Large intestine (tissue), 3 donors: ENCODE measurements around the gene TRIO. TPM values are rescaled to one million over a fixed set of nuclear protein-coding genes. Genes with fewer than 3 reads are reported as not detected.

Experiments used
- DNase-seq, 2 donors: peaks; one replicate each; pipeline versions ENCODE4 v3.0.0 to v3.0.0-alpha.2; 2013
- H3K27ac ChIP-seq: one replicate; pipeline ENCODE4 v1.5.1; 2013; ENCODE audit warnings: low read length
- H3K27me3 ChIP-seq: 2 replicates; pipeline ENCODE4 v1.6.1; 2013; ENCODE audit warnings: low read length; ENCODE audit not compliant: control insufficient read depth, insufficient read depth
- H3K36me3 ChIP-seq: 2 replicates; pipeline ENCODE4 v1.6.1; 2013; ENCODE audit warnings: low read length; ENCODE audit not compliant: control insufficient read depth, insufficient read depth
- H3K4me1 ChIP-seq: one replicate; pipeline ENCODE4 v1.6.1; 2013; ENCODE audit warnings: low read length; ENCODE audit not compliant: control insufficient read depth, insufficient read depth
- H3K4me3 ChIP-seq: one replicate; pipeline ENCODE4 v1.5.1; 2013; ENCODE audit warnings: low read length
- H3K9me3 ChIP-seq: one replicate; pipeline ENCODE4 v1.6.1; 2013; ENCODE audit warnings: mild to moderate bottlenecking, low read depth, low read length, moderate library complexity; ENCODE audit not compliant: control insufficient read depth
- WGBS: methylation state at CpG from one replicate; pipeline ENCODE4 v1.1.5; 2013; ENCODE audit warnings: low lambda C conversion rate; ENCODE audit not compliant: insufficient coverage; 5-methylcytosine and 5-hydroxymethylcytosine counted together
- polyA plus RNA-seq: library from polyadenylated mRNA; unstranded; fragments of 120-200 nt; gene quantifications from one replicate; pipeline ENCODE4 v1.2.1, GENCODE V29; 2013

The TRIO gene
- polyA plus RNA-seq, 1 donor: 66.6 TPM

- Histone ChIP-seq H3K36me3 (no peaks in the 10 kb centered on the region), H3K4me3 (no peak overlapping the region), H3K27me3 (no peaks in the 10 kb centered on the region), H3K4me1 (peaks cover 48% of the 10 kb centered on the region), H3K9me3 (no peaks in the 10 kb centered on the region), H3K27ac (no peak overlapping the region)
- no CpG with 5 or more reads among the region's 3 CpGs for WGBS
- DNase-seq: no peak
These were observed 3.6 kb downstream of the TRIO start for GRCh38 chr5:14146725-14147124.

GRCh38 chr5:14147210-14147609, 4.1 kb downstream of the TRIO start:
- no peak for DNase-seq
- Histone ChIP-seq H3K4me1 (peaks cover 44% of the 10 kb centered on the region), H3K9me3 (no peaks in the 10 kb centered on the region), H3K27me3 (no peaks in the 10 kb centered on the region), H3K27ac (no peak overlapping the region), H3K36me3 (no peaks in the 10 kb centered on the region), H3K4me3 (no peak overlapping the region)
- 61% methylated on average over 3 of the region's 8 CpGs for WGBS

GRCh38 chr5:14148483-14148882, 5.3 kb downstream of the TRIO start:
- DNase-seq: no peak
- Histone ChIP-seq H3K9me3 (no peaks in the 10 kb centered on the region), H3K27me3 (no peaks in the 10 kb centered on the region), H3K27ac (peak overlapping the region; percentile 74), H3K36me3 (no peaks in the 10 kb centered on the region), H3K4me1 (peaks cover 49% of the 10 kb centered on the region), H3K4me3 (no peak overlapping the region)
- WGBS: no CpG with 5 or more reads among the region's 5 CpGs

GRCh38 chr5:14148890-14149671, 5.9 kb downstream of the TRIO start:
- Histone ChIP-seq H3K27me3 (no peaks in the 10 kb centered on the region), H3K4me1 (peaks cover 54% of the 10 kb centered on the region), H3K36me3 (no peaks in the 10 kb centered on the region), H3K9me3 (no peaks in the 10 kb centered on the region), H3K4me3 (no peak overlapping the region), H3K27ac (peak overlapping the region; percentile 74)
- no CpG with 5 or more reads among the region's 15 CpGs for WGBS
- DNase-seq: peak; percentile 65 to 85

- DNase-seq: no peak
- 60% methylated on average over 1 of the region's 3 CpGs for WGBS
- no peaks in the 10 kb centered on the region for H3K27me3 ChIP-seq
- peak overlapping the region; percentile 74 for H3K27ac ChIP-seq
- H3K36me3 ChIP-seq: no peaks in the 10 kb centered on the region
- no peak overlapping the region for H3K4me3 ChIP-seq
- H3K9me3 ChIP-seq: no peaks in the 10 kb centered on the region
- peaks cover 60% of the 10 kb centered on the region for H3K4me1 ChIP-seq
These were observed 6.6 kb downstream of the TRIO start for GRCh38 chr5:14149672-14150274.

GRCh38 chr5:14151416-14151815, 8.3 kb downstream of the TRIO start:
- WGBS: 79% methylated on average over 2 of the region's 3 CpGs
- DNase-seq: no peak
- Histone ChIP-seq H3K4me3 (no peak overlapping the region), H3K9me3 (no peaks in the 10 kb centered on the region), H3K36me3 (no peaks in the 10 kb centered on the region), H3K4me1 (peaks cover 51% of the 10 kb centered on the region), H3K27me3 (no peaks in the 10 kb centered on the region), H3K27ac (no peak overlapping the region)

- WGBS: no CpG with 5 or more reads among the region's 6 CpGs
- Histone ChIP-seq H3K36me3 (no peaks in the 10 kb centered on the region), H3K4me1 (peaks cover 42% of the 10 kb centered on the region)
These were observed 10.1 kb downstream of the TRIO start for GRCh38 chr5:14153071-14153864.

GRCh38 chr5:14153932-14154731, 11.0 kb downstream of the TRIO start:
- peak; percentile 70 to 79 for DNase-seq
- Histone ChIP-seq H3K4me3 (no peak overlapping the region), H3K27ac (peak overlapping the region; percentile 70), H3K4me1 (peaks cover 33% of the 10 kb centered on the region), H3K36me3 (no peaks in the 10 kb centered on the region), H3K27me3 (no peaks in the 10 kb centered on the region), H3K9me3 (no peaks in the 10 kb centered on the region)
- no CpG with 5 or more reads among the region's 14 CpGs for WGBS

More at GRCh38 chr5:14153071-14153864, 10.1 kb downstream of the TRIO start:
- Histone ChIP-seq H3K9me3 (no peaks in the 10 kb centered on the region), H3K27ac (peak overlapping the region; percentile 70), H3K4me3 (no peak overlapping the region), H3K27me3 (no peaks in the 10 kb centered on the region)
- peak; percentile 56 to 67 for DNase-seq

GRCh38 chr5:14155075-14155474, 11.9 kb downstream of the TRIO start:
- H3K27me3 ChIP-seq: no peaks in the 10 kb centered on the region
- no peaks in the 10 kb centered on the region for H3K36me3 ChIP-seq
- no peak for DNase-seq
- H3K4me1 ChIP-seq: peaks cover 24% of the 10 kb centered on the region
- H3K9me3 ChIP-seq: no peaks in the 10 kb centered on the region
- no peak overlapping the region for H3K4me3 ChIP-seq
- no peak overlapping the region for H3K27ac ChIP-seq
- no CpG with 5 or more reads among the region's 1 CpG for WGBS

GRCh38 chr5:14155739-14156138, 12.6 kb downstream of the TRIO start:
- H3K9me3 ChIP-seq: no peaks in the 10 kb centered on the region
- no peaks in the 10 kb centered on the region for H3K36me3 ChIP-seq
- no CpG with 5 or more reads among the region's 1 CpG for WGBS
- peaks cover 22% of the 10 kb centered on the region for H3K4me1 ChIP-seq
- no peak overlapping the region for H3K4me3 ChIP-seq
- no peaks in the 10 kb centered on the region for H3K27me3 ChIP-seq
- H3K27ac ChIP-seq: no peak overlapping the region
- no peak for DNase-seq
